ENCODE data around the gene NAMPT. TPM values are rescaled to one million over a fixed set of nuclear protein-coding genes. Genes with fewer than 3 reads are reported as not detected.

Gene NAMPT
- total and polyA plus RNA-seq, 9 of the 15 experiments (the other 6 are each of a cell fraction or from before 2014, with no cell fraction given) = 41.1 to 160 (median 106) TPM

GRCh38 chr7:106247841-106248240 lies 36.9 kb downstream of the NAMPT start:
- Histone ChIP-seq H3K4me3 (no peak overlapping the region), H3K9ac (ENCODE audit: insufficient read depth in 1 of 2, low read depth in 2 of 2, low read length in 2 of 2) (no peak overlapping the region), H4K20me1 (replicated peaks; ENCODE audit: control insufficient read depth, insufficient read depth, low read length) (no peaks in the 10 kb centered on the region), H3K27ac (ENCODE audit: extremely low read depth, low read depth, low read length) (no peak overlapping the region), H3K4me2 (ENCODE audit: insufficient read depth, low read length) (no peak overlapping the region), H3K36me3 (ENCODE audit: control insufficient read depth, insufficient read depth, low read length) (peaks cover 49% of the 10 kb centered on the region), H3K27me3 (ENCODE audit: control insufficient read depth in 2 of 2, insufficient read depth in 2 of 2, low read length in 2 of 2) (no peaks in the 10 kb centered on the region), H3K4me1 (replicated peaks in 1 of 2; ENCODE audit: control insufficient read depth in 2 of 2, insufficient read depth in 2 of 2, low read length in 2 of 2) (no peaks in the 10 kb centered on the region), H3K9me3 (replicated peaks; ENCODE audit: control insufficient read depth, insufficient read depth, low read depth, low read length) (peaks cover 5% of the 10 kb centered on the region; the same call in 1 of the 2 replicates), H3K9me1 (ENCODE audit: control insufficient read depth, insufficient read depth, low read length) (no peaks in the 10 kb centered on the region), H3K79me2 (ENCODE audit: control insufficient read depth, insufficient read depth, low read length) (no peaks in the 10 kb centered on the region), H2AFZ (ENCODE audit: low read depth, low read length) (no peak overlapping the region)
- 98% methylated on average over 4 of the region's 4 CpGs for WGBS (ENCODE audit: insufficient coverage, low coverage, missing lambda C conversion rate)
- DNase-seq (ENCODE audit: extremely low read depth in 1 of 4, low spot score in 3 of 4) (no peak), FAIRE-seq (no peak), ATAC-seq (peak; percentile 25; the same call in 2 of the 3 replicates)
- in situ Hi-C loops (cut with MboI) (no loop called here), intact Hi-C loops (cut with micrococcal nuclease) (no loop called here)
- BruUV-seq (replicated peaks) = no TSS peak
- TF ChIP-seq OTX1 (CRISPR knock-in tag; IDR thresholded peaks at IDR 0.05) (no peak), POLR2B (IDR thresholded peaks at IDR 0.05; ENCODE audit: low read depth, partially characterized antibody) (peak; percentile 12)
- ChIA-PET CTCF (ENCODE audit: low intra/inter-chr PET ratio) (no interaction called here), POLR2A (interaction anchor here (0.8 kb wide), 1 partner anchor 423 kb away, joined by 4 read pairs; no protein-coding TSS in a partner anchor)

DNA sequence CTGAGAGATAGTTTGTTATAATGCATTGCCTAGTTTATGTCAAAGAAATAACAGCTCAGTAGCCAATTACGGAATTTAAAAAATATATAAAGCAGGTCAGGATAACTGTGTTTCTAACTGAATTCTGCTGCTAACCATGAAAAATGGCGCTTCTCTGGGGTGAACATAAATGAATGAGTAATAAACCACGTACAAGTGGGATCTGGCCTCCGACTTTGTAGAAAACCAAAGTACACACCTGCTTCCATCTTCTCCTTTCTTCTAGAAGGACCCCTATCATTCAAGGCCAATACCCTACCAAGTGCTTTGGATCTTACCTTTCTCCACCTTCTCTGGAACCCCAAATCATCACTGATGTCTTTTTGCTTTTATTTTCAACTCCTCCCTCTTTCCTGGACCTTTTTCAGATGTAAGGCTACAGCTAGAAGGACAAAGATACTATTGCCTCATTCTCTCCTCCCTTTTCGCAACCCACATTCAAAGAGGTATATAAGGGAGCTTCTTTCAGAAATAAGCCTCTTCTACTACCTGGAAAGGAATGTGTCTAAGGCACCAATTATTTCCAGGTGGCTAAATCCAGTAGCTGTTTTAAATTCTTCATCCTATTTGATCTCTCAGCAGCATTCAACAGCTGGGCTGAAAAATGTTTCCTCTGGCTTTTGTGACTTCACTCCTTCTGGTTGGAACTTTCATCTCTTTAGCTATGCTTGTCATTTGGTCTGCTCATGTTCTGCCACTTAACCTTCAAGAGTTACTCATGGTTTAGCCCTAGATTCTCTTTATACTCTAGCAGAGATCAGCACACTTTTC lies 37.7 kb downstream of the NAMPT start:
- ATAC-seq (no peak), DNase-seq (ENCODE audit: extremely low read depth in 1 of 4, low spot score in 3 of 4) (no peak), FAIRE-seq (no peak)
- Histone ChIP-seq H3K27ac (ENCODE audit: extremely low read depth, low read depth, low read length) (no peak overlapping the region), H3K4me3 (no peak overlapping the region), H2AFZ (ENCODE audit: low read depth, low read length) (no peak overlapping the region), H3K4me2 (ENCODE audit: insufficient read depth, low read length) (no peak overlapping the region), H3K9ac (ENCODE audit: insufficient read depth in 1 of 2, low read depth in 2 of 2, low read length in 2 of 2) (no peak overlapping the region), H3K36me3 (ENCODE audit: control insufficient read depth, insufficient read depth, low read length) (peaks cover 42% of the 10 kb centered on the region), H3K9me3 (replicated peaks; ENCODE audit: control insufficient read depth, insufficient read depth, low read depth, low read length) (peaks cover 5% of the 10 kb centered on the region; the same call in 1 of the 2 replicates), H3K79me2 (ENCODE audit: control insufficient read depth, insufficient read depth, low read length) (no peaks in the 10 kb centered on the region), H3K9me1 (ENCODE audit: control insufficient read depth, insufficient read depth, low read length) (no peaks in the 10 kb centered on the region), H4K20me1 (replicated peaks; ENCODE audit: control insufficient read depth, insufficient read depth, low read length) (no peaks in the 10 kb centered on the region), H3K27me3 (ENCODE audit: control insufficient read depth in 2 of 2, insufficient read depth in 2 of 2, low read length in 2 of 2) (no peaks in the 10 kb centered on the region), H3K4me1 (replicated peaks in 1 of 2; ENCODE audit: control insufficient read depth in 2 of 2, insufficient read depth in 2 of 2, low read length in 2 of 2) (no peaks in the 10 kb centered on the region)
- ChIA-PET POLR2A (interaction anchor here (0.8 to 1.2 kb wide), 3 partner anchors 27 to 423 kb away, joined by 4 to 5 read pairs (median 4); no protein-coding TSS in a partner anchor), CTCF (ENCODE audit: low intra/inter-chr PET ratio) (no interaction called here)
- 96% methylated on average over 5 of the region's 5 CpGs for WGBS (ENCODE audit: insufficient coverage, low coverage, missing lambda C conversion rate)
- intact Hi-C loops (cut with micrococcal nuclease) = no loop called here
- BruUV-seq (replicated peaks) = no TSS peak
- in situ Hi-C loops (cut with MboI) = no loop called here
- TF ChIP-seq MBD2 (IDR thresholded peaks at IDR 0.05; ENCODE audit: borderline replicate concordance, low read depth) (no peak), BDP1 (IDR thresholded peaks at IDR 0.05; ENCODE audit: insufficient read depth, insufficient read length) (no peak), POLR2AphosphoS2 (IDR thresholded peaks at IDR 0.05; ENCODE audit: low read length) (0 out of 2 replicates have a peak, but pooled peaks have one; percentile 30), POLR2B (IDR thresholded peaks at IDR 0.05; ENCODE audit: low read depth, partially characterized antibody) (peak; percentile 42), POLR2A (conservative IDR thresholded peaks at IDR 0.05) (peak; percentile 39; the same call in 1 of the 2 replicates), FOXM1 (IDR thresholded peaks at IDR 0.05; ENCODE audit: low read depth) (no peak), FOXM1 (CRISPR knock-in tag; IDR thresholded peaks at IDR 0.05; ENCODE audit: low read depth) (no peak), NUFIP1 (IDR thresholded peaks at IDR 0.05; ENCODE audit: partially characterized antibody) (no peak), POLR3G (IDR thresholded peaks at IDR 0.05; ENCODE audit: extremely low read depth, insufficient read length, insufficient replicate concordance) (no peak)
- TF ChIP-seq, protein P1, sequence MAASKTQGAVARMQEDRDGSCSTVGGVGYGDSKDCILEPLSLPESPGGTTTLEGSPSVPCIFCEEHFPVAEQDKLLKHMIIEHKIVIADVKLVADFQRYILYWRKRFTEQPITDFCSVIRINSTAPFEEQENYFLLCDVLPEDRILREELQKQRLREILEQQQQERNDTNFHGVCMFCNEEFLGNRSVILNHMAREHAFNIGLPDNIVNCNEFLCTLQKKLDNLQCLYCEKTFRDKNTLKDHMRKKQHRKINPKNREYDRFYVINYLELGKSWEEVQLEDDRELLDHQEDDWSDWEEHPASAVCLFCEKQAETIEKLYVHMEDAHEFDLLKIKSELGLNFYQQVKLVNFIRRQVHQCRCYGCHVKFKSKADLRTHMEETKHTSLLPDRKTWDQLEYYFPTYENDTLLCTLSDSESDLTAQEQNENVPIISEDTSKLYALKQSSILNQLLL (CRISPR knock-in tag; IDR thresholded peaks at IDR 0.05; ENCODE audit: borderline replicate concordance) = no peak
- TF ChIP-seq, protein P2, sequence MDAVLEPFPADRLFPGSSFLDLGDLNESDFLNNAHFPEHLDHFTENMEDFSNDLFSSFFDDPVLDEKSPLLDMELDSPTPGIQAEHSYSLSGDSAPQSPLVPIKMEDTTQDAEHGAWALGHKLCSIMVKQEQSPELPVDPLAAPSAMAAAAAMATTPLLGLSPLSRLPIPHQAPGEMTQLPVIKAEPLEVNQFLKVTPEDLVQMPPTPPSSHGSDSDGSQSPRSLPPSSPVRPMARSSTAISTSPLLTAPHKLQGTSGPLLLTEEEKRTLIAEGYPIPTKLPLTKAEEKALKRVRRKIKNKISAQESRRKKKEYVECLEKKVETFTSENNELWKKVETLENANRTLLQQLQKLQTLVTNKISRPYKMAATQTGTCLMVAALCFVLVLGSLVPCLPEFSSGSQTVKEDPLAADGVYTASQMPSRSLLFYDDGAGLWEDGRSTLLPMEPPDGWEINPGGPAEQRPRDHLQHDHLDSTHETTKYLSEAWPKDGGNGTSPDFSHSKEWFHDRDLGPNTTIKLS (IDR thresholded peaks at IDR 0.05; ENCODE audit: borderline replicate concordance, low read depth) = no peak

All from K562 (cell line).